Lung (tissue), 12 donors: ENCODE results near the gene KRT17. TPM values are rescaled to one million over a fixed set of nuclear protein-coding genes. Genes with fewer than 3 reads are reported as not detected.

Source experiments
- ATAC-seq: fragments of 200-7000 bp; cut with Tn5 transposase; one replicate; pipeline ENCODE4 v1.9.1; 2020; ENCODE audit warnings: moderate number of reproducible peaks; ENCODE audit not compliant: insufficient read depth, low FRiP score
- DNase-seq, 3 donors: peaks; one replicate each; pipeline ENCODE4 v3.0.0-alpha.2; 2013 to 2017
- H3K27ac ChIP-seq, 2 donors: one replicate each; pipeline ENCODE4 v1.5.1; 2013; ENCODE audit warnings: mild to moderate bottlenecking in 2 of 2, moderate library complexity in 2 of 2, control low read depth in 1 of 2, inconsistent platforms in 1 of 2, low read depth in 1 of 2, low read length in 1 of 2
- H3K27me3 ChIP-seq, 3 donors: one replicate each; pipeline ENCODE4 v1.5.1; 2013; ENCODE audit warnings: low read length in 2 of 3; ENCODE audit not compliant: control insufficient read depth in 3 of 3, insufficient read depth in 3 of 3
- H3K36me3 ChIP-seq, 4 donors: one replicate each; pipeline ENCODE4 v1.5.1; 2013; ENCODE audit warnings: low read length in 4 of 4, mild to moderate bottlenecking in 1 of 4, moderate library complexity in 1 of 4; ENCODE audit not compliant: control insufficient read depth in 4 of 4, insufficient read depth in 4 of 4
- H3K4me1 ChIP-seq, 5 donors: one replicate each; pipeline ENCODE4 v1.5.1; 2013; ENCODE audit warnings: low read length in 5 of 5, mild to moderate bottlenecking in 2 of 5, moderate library complexity in 1 of 5; ENCODE audit not compliant: control insufficient read depth in 5 of 5, insufficient read depth in 5 of 5
- H3K4me3 ChIP-seq: one replicate; pipeline ENCODE4 v1.5.1; 2013; ENCODE audit warnings: mild to moderate bottlenecking, control low read depth, moderate library complexity
- H3K9ac ChIP-seq, 2 donors: one replicate each; pipeline ENCODE4 v1.5.1; 2013; ENCODE audit warnings: low read length in 2 of 2, control low read depth in 1 of 2; ENCODE audit not compliant: insufficient read depth in 1 of 2
- H3K9me3 ChIP-seq, 4 donors: one replicate each; pipeline ENCODE4 v1.5.1; 2013; ENCODE audit warnings: low read length in 3 of 4, mild to moderate bottlenecking in 1 of 4, moderate library complexity in 1 of 4; ENCODE audit not compliant: control insufficient read depth in 4 of 4, insufficient read depth in 3 of 4
- WGBS, 2 donors: extraction: QIAGEN DNeasy Blood & Tissue Kit; methylation state at CpG; one replicate each; pipeline ENCODE4 v1.1.7; 2013; 5-methylcytosine and 5-hydroxymethylcytosine counted together
- polyA plus RNA-seq, 2 donors: library from polyadenylated mRNA; stranded (reverse); fragments of 200-250 nt; gene quantifications; one replicate each; pipeline ENCODE4 v1.2.1, GENCODE V29; 2013
- total RNA-seq, 2 donors: library from RNA; depleted of rRNA in 1 of 2; stranded (reverse); fragments of >200 nt in 1 of 2; gene quantifications; one replicate each; pipeline ENCODE4 v1.2.1, GENCODE V29; 2014 to 2021
- TF ChIP-seq, protein P1 (sequence below): IDR thresholded peaks from 2 replicates; pipeline ENCODE4 v1.5.1; 2012; ENCODE audit warnings: mild to moderate bottlenecking; ENCODE audit errors: control extremely low read depth, extremely low read depth
- donor health status: control.
- donor health status: control.
- donor health status: Bipolar disorder and iron deficiency.
- donor health status: healthy.
- donor health status: DM: yes; HTN: yes; CAD: no.

KRT17 gene
- total and polyA plus RNA-seq, 4 donors, result 27.3 to 47.2 (median 42.6) TPM

DNA sequence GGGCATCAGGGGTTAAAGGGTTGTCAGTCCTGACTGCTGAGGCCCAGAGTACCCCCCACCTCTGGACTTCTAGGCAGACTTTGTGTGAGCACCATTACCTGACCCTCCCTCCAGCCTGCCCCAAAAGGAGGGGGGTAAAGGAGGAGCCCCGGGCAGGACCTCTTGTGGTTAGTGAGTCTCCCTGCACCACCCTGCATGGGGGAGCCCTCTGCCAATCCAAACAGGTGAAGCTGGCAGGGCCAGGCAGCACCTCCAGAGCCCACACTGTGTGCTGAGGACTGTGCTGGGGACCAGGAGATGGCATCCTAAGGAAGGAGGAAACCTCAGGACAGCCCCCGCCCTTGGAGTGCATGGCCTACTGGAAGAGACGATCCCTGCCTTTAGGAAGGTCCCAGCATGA, 35.1 kb downstream of the KRT17 start:
- H3K36me3 ChIP-seq, result no peaks in the 10 kb centered on the region
- H3K27ac ChIP-seq, result no peak overlapping the region
- WGBS, 2 donors, result 65 to 67% methylated on average over 3 of the region's 3 CpGs
- H3K4me1 ChIP-seq, result peaks cover 0 to 1% (median 0%) of the 10 kb centered on the region in 5 donors
- no peak overlapping the region for H3K9ac ChIP-seq
- TF ChIP-seq, protein P1, sequence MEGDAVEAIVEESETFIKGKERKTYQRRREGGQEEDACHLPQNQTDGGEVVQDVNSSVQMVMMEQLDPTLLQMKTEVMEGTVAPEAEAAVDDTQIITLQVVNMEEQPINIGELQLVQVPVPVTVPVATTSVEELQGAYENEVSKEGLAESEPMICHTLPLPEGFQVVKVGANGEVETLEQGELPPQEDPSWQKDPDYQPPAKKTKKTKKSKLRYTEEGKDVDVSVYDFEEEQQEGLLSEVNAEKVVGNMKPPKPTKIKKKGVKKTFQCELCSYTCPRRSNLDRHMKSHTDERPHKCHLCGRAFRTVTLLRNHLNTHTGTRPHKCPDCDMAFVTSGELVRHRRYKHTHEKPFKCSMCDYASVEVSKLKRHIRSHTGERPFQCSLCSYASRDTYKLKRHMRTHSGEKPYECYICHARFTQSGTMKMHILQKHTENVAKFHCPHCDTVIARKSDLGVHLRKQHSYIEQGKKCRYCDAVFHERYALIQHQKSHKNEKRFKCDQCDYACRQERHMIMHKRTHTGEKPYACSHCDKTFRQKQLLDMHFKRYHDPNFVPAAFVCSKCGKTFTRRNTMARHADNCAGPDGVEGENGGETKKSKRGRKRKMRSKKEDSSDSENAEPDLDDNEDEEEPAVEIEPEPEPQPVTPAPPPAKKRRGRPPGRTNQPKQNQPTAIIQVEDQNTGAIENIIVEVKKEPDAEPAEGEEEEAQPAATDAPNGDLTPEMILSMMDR, result no peak
- DNase-seq (no peak), ATAC-seq (no peak)
- H3K4me3 ChIP-seq, result no peak overlapping the region
- H3K9me3 ChIP-seq, result no peaks in the 10 kb centered on the region
- H3K27me3 ChIP-seq, result no peaks in the 10 kb centered on the region

DNA sequence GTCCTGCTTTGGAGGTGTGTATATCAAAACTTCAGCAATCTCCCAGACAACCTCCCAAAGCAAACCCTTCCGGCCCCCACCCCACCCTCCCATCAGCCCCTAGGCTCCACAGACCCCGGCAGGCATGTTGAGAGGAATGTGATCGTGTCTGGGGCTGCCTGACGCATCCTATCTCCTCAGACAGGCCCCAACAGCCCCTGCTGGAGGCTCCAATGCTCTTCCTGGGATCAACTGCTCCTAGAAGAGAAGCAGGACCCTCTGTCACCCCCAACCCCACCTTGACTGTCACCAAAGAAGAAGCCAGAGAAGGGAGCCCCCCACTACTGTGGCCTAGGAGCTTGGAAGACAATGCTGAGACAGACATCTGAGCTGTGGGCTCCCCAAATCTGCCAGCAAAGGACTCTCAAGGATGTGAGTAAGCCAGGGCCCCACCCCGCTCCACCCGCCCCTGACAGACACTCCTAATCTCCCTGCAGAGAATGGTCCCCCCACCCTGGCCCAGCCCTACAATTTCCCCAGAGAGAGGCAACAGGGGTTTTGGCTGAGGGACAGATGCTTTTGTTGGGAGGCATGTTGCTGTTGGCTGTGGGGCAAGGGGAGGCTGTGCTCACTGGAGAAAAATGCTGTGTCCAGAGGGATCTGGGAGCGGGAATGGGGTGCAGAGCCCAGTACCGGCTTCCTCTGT, 36.1 kb downstream of the KRT17 start:
- WGBS, 2 donors, result 72 to 80% methylated on average over 6 to 8 of the region's 8 CpGs
- Histone ChIP-seq H3K9ac (no peak overlapping the region), H3K9me3 (no peaks in the 10 kb centered on the region), H3K36me3 (no peaks in the 10 kb centered on the region), H3K4me1 (peaks cover 0 to 1% (median 0%) of the 10 kb centered on the region in 5 donors), H3K4me3 (no peak overlapping the region), H3K27ac (no peak overlapping the region), H3K27me3 (no peaks in the 10 kb centered on the region)
- ATAC-seq (no peak), DNase-seq (no peak)
- TF ChIP-seq, protein P1, result no peak

DNA sequence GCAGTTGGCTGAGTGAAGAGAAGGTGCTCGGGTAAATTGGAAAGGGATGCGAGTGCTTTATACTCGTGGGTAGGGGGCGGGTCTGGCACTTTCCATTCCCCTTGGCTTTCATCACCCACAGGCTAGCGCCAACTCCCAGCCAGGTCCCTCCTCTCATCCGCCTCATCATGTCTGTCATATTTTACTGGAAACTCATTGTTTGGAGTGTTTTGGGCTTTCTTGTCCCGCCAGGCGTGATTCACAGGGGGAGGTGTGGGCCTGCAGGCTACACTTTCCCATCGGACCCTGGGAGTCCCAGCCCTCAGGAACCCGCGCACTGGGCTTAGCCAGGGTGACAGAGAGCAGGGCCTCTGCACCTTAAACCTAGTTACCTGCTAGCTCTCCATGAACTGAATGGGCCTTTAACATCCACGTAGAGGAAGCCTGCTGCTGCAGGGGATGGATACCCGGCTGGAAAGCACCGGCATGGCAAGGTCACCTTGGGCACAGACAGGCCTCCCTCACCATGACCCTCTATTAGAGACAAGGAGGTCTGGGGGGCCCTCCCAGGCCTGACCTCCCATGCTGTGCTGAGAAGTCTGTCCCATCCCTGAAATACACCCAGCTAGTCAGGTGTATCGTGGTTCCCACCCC, 37.4 kb downstream of the KRT17 start, which contains the start of gene KRT14:
TSS of gene KRT14 (minus strand) at position 33 of the 633 bp plus-strand sequence. CDS start 61 bp downstream, outside the sequence.
- 75 to 89% methylated on average over 15 of the region's 15 CpGs for WGBS, 2 donors
- ATAC-seq, result no peak
- TF ChIP-seq, protein P1, result no peak

More for the DNA sequence above, 37.4 kb downstream of the KRT17 start, which contains the start of gene KRT14:
- Histone ChIP-seq H3K27me3 (no peaks in the 10 kb centered on the region), H3K27ac (no peak within 1 kb of the TSS), H3K4me1 (peaks cover 0 to 1% (median 0%) of the 10 kb centered on the region in 5 donors), H3K36me3 (no peaks in the 10 kb centered on the region), H3K9me3 (no peaks in the 10 kb centered on the region), H3K4me3 (no peak within 1 kb of the TSS), H3K9ac (no peak within 1 kb of the TSS)
- DNase-seq, result no peak
